Suprapubic skin (tissue), 4 donors: ENCODE data around the gene BCKDHB.

Experiments used
- CTCF ChIP-seq, 2 donors: fragments of 200-600 bp in 1 of 2; fragments of 450-650 bp in 1 of 2; sonication (generic) in 1 of 2; IDR thresholded peaks; one replicate each; pipeline ENCODE4 v1.5.1; 2016 to 2019; ENCODE audit warnings: antibody characterized with exemption in 2 of 2, mild to moderate bottlenecking in 1 of 2, moderate library complexity in 1 of 2
- EP300 ChIP-seq: sonication (generic); formaldehyde crosslinking; IDR thresholded peaks from one replicate; pipeline ENCODE4 v1.6.1; 2017; ENCODE audit warnings: antibody characterized with exemption
- POLR2AphosphoS5 ChIP-seq, 3 donors: sonication (generic); formaldehyde crosslinking; IDR thresholded peaks; one replicate each; pipeline ENCODE4 v1.6.1; 2017; ENCODE audit warnings: antibody characterized with exemption in 3 of 3

GRCh38 chr6:80316686-80317231 lies 210.3 kb downstream of the BCKDHB start:
- TF ChIP-seq CTCF (IDR thresholded peaks at IDR 0.05): no peak
- TF ChIP-seq EP300: no peak
- no peak for TF ChIP-seq POLR2AphosphoS5 (IDR thresholded peaks at IDR 0.05)
